Mucosa of descending colon (tissue), 3 donors: ENCODE results near the gene BCKDHA. TPM values are rescaled to one million over a fixed set of nuclear protein-coding genes. Genes with fewer than 3 reads are reported as not detected.
"Not testable (repeated sequence)": the region's sequence is repeated elsewhere in the genome, so short reads cannot be mapped to it uniquely, and the experiment has no call there.

Experiments
- ATAC-seq: fragments of 200-7000 bp; cut with Tn5 transposase; one replicate; pipeline ENCODE4 v1.9.1; 2020; ENCODE audit warnings: mild to moderate bottlenecking, moderate library complexity
- DNase-seq, 3 donors: peaks; one replicate each; pipeline ENCODE4 v3.0.0-alpha.2; 2020
- H3K36me3 ChIP-seq: fragments of 200-600 bp; one replicate; pipeline ENCODE4 v1.8.0; 2021; ENCODE audit warnings: low read depth, mild to moderate bottlenecking
- H3K4me1 ChIP-seq: fragments of 200-600 bp; one replicate; pipeline ENCODE4 v1.8.0; 2021; ENCODE audit warnings: low read depth, mild to moderate bottlenecking
- H3K4me3 ChIP-seq: fragments of 200-600 bp; one replicate; pipeline ENCODE4 v1.8.0; 2021; ENCODE audit warnings: mild to moderate bottlenecking
- H3K9me3 ChIP-seq: fragments of 200-600 bp; one replicate; pipeline ENCODE4 v1.8.0; 2021; ENCODE audit warnings: mild to moderate bottlenecking
- CTCF ChIP-seq: fragments of 200-600 bp; IDR thresholded peaks from one replicate; pipeline ENCODE4 v1.8.0; 2022; ENCODE audit warnings: antibody characterized with exemption, mild to moderate bottlenecking
- intact Hi-C, 2 donors: fragments of 100-400 bp; cut with DNase I in 1 of 2; cut with micrococcal nuclease in 1 of 2; formaldehyde crosslinking; loops; one replicate each; pipeline versions ENCODE4 v1.11.0 to v1.11.1; 2022; cut with DNase I, micrococcal nuclease
- total RNA-seq, 3 donors: library from RNA; stranded (reverse); fragmentation: NEBNext Ultra II Directional in 2 of 3; extraction: Animal tissue kit (Norgen Biotek cat#: 25700) in 2 of 3; gene quantifications; one replicate each; pipeline versions ENCODE4 v1.2.1 to v1.2.4, GENCODE V29; 2021 to 2023
- donor health status: DM: no; HTN: no; CAD: no; lungs with moderate emphysema.
- donor health status: DM: no; HTN: no; CAD: no.
- donor health status: DM: no; HTN: yes; CAD: no.

Gene BCKDHA
- total RNA-seq, 3 donors from 2014 or later, result 16.6 to 22.5 (median 17.3) TPM

DNA sequence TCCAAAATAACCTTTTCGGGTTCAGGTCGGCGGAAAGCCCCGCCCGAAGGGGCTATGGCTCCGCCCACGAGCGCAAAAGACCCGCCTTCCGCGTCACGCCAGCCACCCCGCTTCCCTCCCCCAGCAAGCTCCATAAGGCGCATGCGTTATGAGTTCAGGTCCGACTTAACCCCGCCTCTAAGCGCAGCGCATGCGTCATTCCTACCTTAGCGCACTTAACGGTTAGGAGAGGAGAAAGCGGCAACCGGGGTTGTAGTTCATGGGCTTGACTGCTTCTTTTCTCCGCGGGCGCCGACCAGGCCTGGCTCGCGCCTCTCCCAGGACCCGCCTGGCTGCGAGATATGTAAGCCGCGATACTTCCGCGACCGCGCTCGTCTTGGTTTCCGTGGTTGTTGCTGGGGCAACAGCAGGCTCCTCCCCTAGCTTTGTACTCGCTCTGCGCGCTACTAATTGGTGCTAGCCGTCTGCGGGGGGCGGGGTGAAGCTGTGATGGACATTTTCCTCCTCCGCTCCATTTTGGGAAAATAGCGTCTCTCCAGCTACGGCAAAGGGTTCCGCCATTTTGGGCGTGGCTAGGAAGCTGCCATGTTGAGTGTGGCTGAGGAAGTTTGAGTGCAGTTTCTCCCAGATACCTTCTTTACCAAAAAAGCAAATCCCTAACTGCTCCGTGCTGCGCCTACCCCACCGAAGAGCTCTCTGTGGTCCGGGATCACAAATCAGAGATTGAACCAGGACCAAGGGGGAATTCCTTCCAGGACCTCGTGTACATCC lies 33.7 kb upstream of the BCKDHA start, which contains the start of gene B9D2:
Gene B9D2, minus strand, starts transcription at position 397 of the 771 bp plus-strand sequence. CDS start 630 bp downstream, outside the sequence.
- no peak for TF ChIP-seq CTCF
- ATAC-seq, result peak; percentile 94
- H3K4me3 ChIP-seq, result peak within 1 kb of the TSS; percentile 56
- H3K36me3 ChIP-seq, result no peaks in the 10 kb centered on the region
- no peaks in the 10 kb centered on the region for H3K9me3 ChIP-seq
- H3K4me1 ChIP-seq, result peaks cover 25% of the 10 kb centered on the region
- peak; percentile 98 to 99 (median 99) for DNase-seq
- intact Hi-C loops, result no loop called here

GRCh38 chr19:41364524-41365391 lies 32.9 kb upstream of the BCKDHA start:
- intact Hi-C loops, result no loop called here
- Histone ChIP-seq H3K36me3 (no peaks in the 10 kb centered on the region), H3K4me1 (peaks cover 25% of the 10 kb centered on the region), H3K9me3 (no peaks in the 10 kb centered on the region), H3K4me3 (peak overlapping the region; percentile 24)
- TF ChIP-seq CTCF, result no peak
- ATAC-seq (no peak), DNase-seq (peak in 2 of 3 donors; percentile 29 to 33)

GRCh38 chr19:41366089-41366488 lies 31.5 kb upstream of the BCKDHA start:
- TF ChIP-seq CTCF, result no peak
- ATAC-seq (no peak), DNase-seq (no peak)
- intact Hi-C loops, result no loop called here
- peaks cover 25% of the 10 kb centered on the region for H3K4me1 ChIP-seq
- no peaks in the 10 kb centered on the region for H3K36me3 ChIP-seq
- no peaks in the 10 kb centered on the region for H3K9me3 ChIP-seq
- H3K4me3 ChIP-seq, result no peak overlapping the region

DNA sequence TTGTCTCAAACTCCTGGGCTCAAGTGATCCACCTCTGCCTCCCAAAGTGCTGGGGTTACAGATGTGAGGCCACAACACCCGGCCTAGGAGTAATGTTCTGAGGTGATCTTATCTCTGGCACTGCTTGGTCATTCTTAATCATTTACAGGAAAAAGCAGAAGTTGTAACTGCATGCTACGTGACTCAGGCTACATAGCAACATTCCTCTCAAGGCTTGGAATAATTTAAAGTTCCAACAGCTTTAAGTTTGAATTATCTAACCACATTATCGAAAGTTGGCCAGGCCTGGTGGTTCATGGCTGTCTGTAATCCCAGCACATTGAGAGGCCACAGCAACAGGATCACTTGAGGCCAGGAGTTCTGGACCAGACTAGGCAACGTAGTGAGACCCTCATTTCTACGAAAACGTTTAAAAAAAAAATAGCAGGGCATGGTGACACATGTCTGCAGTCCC lies 29.7 kb upstream of the BCKDHA start:
- no peaks in the 10 kb centered on the region for H3K9me3 ChIP-seq
- peaks cover 19% of the 10 kb centered on the region for H3K4me1 ChIP-seq
- intact Hi-C loops, result no loop called here
- no peak for TF ChIP-seq CTCF
- DNase-seq, result no peak
- no peak overlapping the region for H3K4me3 ChIP-seq
- ATAC-seq, result peak; percentile 5
- no peaks in the 10 kb centered on the region for H3K36me3 ChIP-seq

DNA sequence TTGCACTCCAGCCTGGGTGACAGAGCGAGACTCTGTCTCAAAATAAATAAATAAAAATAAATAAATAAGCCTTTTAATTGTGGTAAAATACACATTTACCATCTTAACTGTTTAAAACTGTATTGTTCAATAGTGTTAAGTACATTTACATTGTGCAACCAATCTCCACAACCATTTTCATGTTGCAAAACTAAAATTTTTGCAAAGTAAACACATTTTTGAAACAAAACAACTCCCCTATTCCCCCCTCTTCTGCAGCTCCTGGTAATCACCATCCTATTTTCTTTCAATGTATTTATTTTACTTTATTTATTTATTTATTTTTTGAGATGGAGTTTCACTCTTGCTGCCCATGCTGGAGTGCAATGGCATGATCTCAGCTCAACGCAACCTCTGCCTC lies 27.8 kb upstream of the BCKDHA start:
- TF ChIP-seq CTCF, result no peak
- no peak for DNase-seq
- no peak for ATAC-seq
- H3K4me3 ChIP-seq, result no peak overlapping the region
- peaks cover 10% of the 10 kb centered on the region for H3K4me1 ChIP-seq
- H3K9me3 ChIP-seq, result no peaks in the 10 kb centered on the region
- no peaks in the 10 kb centered on the region for H3K36me3 ChIP-seq
- intact Hi-C loops, result no loop called here

DNA sequence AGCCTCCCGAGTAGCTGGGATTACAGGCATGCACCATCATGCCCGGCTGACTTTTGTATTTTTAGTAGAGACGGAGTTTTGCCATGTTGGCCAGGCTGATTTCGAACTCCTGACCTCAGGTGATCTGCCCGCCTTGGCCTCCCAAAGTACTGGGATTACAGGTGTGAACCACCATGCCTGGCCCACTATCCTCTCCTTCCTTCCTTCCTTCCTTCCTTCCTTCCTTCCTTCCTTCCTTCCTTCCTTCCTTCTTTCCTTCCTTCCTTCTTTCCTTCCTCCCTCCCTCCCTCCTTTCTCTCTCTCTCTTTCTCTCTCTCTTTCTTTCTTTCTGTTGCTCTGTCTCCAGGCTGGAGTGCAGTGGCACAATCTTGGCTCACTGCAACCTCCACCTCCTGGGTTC lies 26.5 kb upstream of the BCKDHA start:
- DNase-seq, intact Hi-C loops, H3K4me3 ChIP-seq, H3K4me1 ChIP-seq, H3K36me3 ChIP-seq, ATAC-seq, H3K9me3 ChIP-seq: not testable (repeated sequence)
